NCI-H345 (cell line): ENCODE data around the gene B4GALT2.

Source experiments
- DNase-seq: peaks from one replicate; lab custom pipeline; 2025; lab: John Stamatoyannopoulos, UW

The B4GALT2 gene

GRCh38 chr1:43969746-43970466, 9.1 kb upstream of the B4GALT2 start, which contains the start of gene DPH2:
TSS of gene DPH2 (plus strand) at chr1:43970010. CDS start at chr1:43970176, 166 bp downstream.
- peak; percentile 98 for DNase-seq

GRCh38 chr1:43970502-43970901, 8.5 kb upstream of the B4GALT2 start:
- DNase-seq, result no peak

- no peak for DNase-seq
These were observed 8.1 kb upstream of the B4GALT2 start for GRCh38 chr1:43970911-43971310.

DNA sequence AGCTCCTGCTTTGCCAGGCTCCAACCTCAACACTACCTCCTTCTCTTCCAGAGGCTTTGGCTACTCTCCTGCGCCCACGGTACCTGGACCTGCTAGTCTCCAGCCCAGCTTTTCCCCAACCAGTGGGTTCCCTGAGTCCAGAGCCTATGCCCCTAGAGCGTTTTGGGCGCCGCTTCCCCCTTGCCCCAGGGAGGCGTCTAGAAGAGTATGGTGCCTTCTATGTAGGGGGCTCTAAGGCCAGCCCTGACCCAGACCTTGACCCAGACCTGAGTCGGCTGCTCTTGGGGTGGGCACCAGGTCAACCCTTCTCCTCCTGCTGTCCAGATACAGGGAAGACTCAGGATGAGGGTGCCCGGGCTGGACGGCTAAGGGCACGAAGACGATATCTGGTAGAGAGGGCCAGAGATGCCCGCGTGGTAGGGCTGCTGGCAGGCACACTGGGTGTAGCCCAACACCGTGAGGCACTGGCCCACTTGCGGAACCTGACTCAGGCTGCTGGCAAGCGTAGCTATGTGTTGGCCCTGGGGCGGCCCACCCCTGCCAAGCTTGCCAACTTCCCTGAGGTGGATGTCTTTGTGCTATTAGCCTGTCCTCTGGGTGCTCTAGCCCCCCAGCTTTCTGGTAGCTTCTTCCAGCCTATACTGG, 7.6 kb upstream of the B4GALT2 start:
- no peak for DNase-seq

- no peak for DNase-seq
These were observed 5.0 kb upstream of the B4GALT2 start for GRCh38 chr1:43973981-43974442.

DNA sequence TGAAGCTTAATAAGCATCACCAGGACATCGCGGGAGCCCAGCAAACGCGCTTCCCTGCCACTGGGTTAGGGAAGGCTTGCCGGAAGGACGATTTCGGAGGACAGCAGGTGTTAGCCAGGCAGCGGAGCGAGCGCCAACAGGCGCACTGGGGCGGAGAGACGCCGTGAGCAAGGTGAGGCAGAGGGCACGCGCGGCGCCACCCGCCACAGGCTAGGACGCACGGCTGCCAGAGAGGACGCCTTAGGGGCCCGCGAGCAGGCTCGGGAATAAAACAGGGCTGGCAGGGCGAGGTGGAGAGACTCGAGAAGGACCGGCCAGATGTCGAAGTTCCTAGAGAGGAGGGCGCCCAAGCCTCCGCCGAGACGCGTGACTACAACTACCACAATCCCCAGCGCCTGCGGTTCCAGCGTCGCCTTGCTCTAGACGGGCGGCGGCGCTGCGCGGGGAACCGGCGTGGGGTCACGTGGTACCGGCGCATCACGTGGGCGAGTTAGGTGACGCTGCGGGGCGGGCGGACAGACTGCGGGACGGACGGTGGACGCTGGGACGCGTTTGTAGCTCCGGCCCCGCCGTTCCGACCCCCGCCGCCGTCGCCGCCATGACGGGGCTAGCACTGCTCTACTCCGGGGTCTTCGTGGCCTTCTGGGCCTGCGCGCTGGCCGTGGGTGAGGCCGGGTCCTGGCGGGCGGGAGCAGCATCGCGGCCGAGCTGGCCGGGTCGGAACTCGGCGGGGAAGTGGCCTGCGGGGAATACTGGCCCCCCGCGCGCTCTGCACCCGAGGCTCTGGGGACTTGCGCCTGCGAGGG, 4.4 kb upstream of the B4GALT2 start, which contains the start of gene ATP6V0B:
Gene ATP6V0B (plus strand): TSS at position 518 of the 806 bp plus-strand sequence. CDS start 81 bp downstream, at position 599.
- DNase-seq, result peak; percentile 96

DNA sequence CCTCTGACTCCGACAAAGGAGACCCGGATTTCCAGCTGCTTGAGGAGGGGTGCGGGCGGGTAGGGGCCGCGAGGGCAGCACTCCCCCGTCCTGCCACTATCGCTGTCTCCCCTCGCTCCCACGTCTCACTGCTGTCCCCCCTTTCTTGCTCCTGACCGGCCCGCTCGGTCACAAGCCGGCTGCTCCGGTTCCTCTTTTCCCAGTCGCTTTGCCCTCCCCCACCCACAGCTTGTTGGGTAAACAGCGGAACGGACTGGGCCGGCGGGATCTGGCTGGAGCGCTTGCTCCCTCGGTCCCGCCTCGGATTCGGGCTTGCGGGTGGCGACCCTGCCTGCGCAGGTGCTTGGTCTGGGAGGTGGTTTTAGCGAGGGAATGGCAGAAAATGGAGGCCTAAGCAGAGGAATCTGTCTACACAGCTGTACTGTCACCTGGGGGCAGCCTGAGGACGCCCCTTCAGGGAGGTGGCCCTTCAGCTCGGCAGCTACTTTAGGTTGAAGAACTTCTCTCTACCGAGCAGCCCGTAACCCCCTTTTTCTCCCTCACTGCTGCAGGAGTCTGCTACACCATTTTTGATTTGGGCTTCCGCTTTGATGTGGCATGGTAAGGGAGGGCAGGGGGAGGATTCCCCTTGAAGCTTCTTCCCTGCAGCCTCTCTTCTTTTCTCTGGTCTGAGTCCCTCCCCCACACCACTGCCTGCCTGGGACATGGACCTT, 3.6 kb upstream of the B4GALT2 start:
- DNase-seq, result no peak

DNA sequence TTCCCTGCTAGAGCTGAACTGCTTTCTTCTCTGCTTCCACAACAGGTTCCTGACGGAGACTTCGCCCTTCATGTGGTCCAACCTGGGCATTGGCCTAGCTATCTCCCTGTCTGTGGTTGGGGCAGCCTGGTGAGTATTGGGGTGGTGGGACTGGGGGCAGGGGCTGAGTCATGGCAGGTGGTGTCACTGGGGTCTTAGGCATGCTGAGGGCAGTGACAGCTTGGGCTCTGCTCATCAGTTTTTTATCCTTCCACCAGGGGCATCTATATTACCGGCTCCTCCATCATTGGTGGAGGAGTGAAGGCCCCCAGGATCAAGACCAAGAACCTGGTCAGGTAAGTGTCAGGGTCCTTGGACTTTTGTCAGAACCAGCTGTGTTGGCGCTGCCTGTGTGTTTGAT, 3.0 kb upstream of the B4GALT2 start:
- no peak for DNase-seq

DNA sequence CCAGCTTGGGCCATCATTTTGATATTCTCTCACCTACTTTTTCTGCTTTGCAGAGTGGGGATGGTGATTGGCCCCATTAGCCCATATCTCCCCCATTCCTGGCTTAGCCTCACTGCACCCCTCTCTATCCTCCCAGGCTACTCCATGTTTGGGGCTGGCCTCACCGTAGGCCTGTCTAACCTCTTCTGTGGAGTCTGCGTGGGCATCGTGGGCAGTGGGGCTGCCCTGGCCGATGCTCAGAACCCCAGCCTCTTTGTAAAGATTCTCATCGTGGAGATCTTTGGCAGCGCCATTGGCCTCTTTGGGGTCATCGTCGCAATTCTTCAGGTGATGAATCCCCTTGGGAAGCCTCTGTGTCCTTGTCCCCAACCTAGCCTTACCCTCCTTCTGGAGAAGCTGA, 2.1 kb upstream of the B4GALT2 start:
- DNase-seq, result no peak

- no peak for DNase-seq
These were observed 1.4 kb upstream of the B4GALT2 start for GRCh38 chr1:43977376-43978263.

- no peak for DNase-seq
These were observed 803 bp upstream of the B4GALT2 start for GRCh38 chr1:43978264-43978550.

GRCh38 chr1:43979261-43979527, 184 bp downstream of the B4GALT2 start:
- DNase-seq, result no peak

DNA sequence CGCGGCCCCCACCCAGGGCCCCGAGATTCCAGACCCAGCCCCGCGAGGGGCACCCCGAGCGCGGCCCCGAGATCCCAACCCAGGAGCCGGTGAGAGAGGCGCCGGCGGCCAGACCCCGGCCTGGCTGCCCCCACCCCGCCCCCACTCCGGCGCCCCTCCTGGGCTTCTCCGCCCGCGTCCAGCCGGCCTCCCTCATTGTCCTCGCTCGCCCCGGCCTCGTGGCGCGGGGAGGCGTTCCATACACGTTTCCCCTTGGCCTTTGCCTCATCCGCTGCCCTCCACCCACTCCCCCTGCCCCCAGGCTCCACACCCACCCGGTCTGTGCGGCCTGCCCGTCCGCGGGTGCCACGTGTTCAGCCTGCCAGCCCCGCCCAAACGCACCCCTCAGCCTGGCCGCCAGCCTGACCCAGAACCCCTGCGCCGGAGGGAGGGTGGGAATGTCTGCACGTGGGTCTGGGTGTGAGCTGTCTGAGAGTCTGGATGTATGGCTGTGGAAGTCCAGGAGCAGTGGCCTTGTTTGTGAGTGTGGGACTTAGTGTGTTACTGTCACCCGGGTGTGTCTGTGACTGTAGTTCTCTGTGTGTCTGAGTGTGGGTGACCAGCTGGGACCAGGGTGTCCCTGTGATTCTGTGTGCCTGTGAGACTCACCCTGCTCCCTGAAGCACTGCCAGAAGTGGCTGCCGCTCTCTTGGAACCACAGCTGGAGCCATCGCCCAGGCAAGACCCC, 681 bp downstream of the B4GALT2 start:
- DNase-seq, result peak; percentile 8

GRCh38 chr1:43980255-43981134, 1.5 kb downstream of the B4GALT2 start:
- DNase-seq, result no peak

GRCh38 chr1:43981135-43981491, 2.1 kb downstream of the B4GALT2 start:
- DNase-seq, result no peak

DNA sequence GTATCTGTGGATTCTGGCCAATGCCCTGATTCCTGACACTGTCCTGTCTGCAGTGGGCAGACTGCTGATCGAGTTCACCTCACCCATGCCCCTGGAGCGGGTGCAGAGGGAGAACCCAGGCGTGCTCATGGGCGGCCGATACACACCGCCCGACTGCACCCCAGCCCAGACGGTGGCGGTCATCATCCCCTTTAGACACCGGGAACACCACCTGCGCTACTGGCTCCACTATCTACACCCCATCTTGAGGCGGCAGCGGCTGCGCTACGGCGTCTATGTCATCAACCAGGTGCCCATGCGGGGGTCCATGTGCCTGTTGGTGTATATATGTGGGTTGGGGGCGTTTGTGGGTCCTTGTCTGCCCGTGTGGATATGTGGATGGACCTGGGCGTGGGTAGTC, 2.6 kb downstream of the B4GALT2 start:
- DNase-seq, result no peak

- DNase-seq, result no peak
These were observed 3.2 kb downstream of the B4GALT2 start for GRCh38 chr1:43982241-43982640.

DNA sequence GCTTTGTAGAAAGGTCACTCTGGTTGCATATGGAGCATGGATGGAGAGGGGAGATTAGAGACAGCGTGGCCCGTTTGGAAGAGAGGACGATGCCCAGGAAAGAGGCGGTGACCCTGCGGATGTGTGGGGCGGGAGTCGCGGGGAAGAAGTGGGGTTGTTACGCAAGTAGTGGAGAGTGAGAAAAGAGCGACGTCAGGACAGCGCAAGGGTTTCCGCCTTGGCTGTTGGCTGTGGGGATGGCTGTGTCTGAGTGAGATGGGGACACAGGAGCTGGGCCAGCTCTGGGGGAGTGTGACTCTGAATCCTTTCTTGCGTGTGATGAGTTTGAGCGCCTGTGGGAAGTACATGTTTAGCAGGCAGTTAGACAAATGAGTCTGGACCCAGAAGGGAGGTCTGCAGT, 3.8 kb downstream of the B4GALT2 start:
- DNase-seq, result no peak

- DNase-seq, result no peak
These were observed 4.4 kb downstream of the B4GALT2 start for GRCh38 chr1:43983253-43983899.
